Measurements from ENCODE around the gene C2CD5. TPM values are rescaled to one million over a fixed set of nuclear protein-coding genes. Genes with fewer than 3 reads are reported as not detected.

The C2CD5 gene
- polyA plus RNA-seq, 1 experiment = 11.0 TPM

DNA sequence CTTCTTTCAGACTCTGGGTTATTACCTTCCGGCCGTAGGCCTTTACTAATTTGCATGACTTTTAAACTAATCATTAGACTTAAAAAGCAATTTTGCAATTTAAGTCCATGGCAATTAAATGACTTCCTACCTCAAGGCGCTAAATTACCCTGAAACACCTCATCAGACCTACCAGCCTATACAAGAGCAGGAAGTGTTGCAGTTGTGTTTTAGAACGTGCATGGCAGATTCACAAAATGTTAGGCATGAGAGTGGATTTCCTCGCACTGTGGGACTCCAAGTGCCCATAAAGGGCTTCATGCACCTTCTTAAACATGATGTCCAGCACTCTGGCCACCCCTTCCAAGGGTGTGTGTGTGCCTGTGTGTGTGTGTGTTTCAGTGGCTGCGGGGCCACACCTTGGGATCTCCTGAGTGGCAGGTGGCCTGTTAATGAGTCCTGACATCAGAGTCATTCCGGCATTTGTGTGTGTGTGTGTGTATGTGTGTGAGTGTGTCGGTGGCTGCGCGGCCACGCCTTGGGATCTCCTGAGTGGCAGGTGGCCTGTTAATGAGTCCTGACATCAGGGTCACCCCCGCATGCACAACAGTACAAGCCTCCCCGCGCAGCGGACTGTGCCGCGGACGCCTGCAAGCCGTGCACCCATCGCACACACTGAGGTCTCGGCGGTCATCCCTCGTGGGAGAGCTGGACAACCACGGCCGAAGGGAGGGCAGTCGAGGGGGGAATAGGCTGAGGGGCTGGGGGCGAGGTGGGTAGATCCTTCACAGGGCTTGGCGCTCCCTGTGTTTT, 900 bp downstream of the C2CD5 start:
- Histone ChIP-seq H3K4me3 (ENCODE audit: low read depth, low read length) (peak overlapping the region; percentile 95), H3K36me3 (ENCODE audit: control insufficient read depth, insufficient read depth, low read length) (no peaks in the 10 kb centered on the region), H3K27me3 (ENCODE audit: control insufficient read depth, insufficient read depth, low read length) (no peaks in the 10 kb centered on the region)
- DNase-seq (ENCODE audit: low read depth) = no peak
- ChIA-PET CTCF (interaction anchor here (1.6 to 1.9 kb wide), 2 partner anchors 14 kb away, joined by 3 to 7 read pairs; no protein-coding TSS in a partner anchor), POLR2A (interaction anchor here (0.5 kb wide), 1 partner anchor 13 kb away, joined by 3 read pairs; no protein-coding TSS in a partner anchor)
- TF ChIP-seq, protein P1, sequence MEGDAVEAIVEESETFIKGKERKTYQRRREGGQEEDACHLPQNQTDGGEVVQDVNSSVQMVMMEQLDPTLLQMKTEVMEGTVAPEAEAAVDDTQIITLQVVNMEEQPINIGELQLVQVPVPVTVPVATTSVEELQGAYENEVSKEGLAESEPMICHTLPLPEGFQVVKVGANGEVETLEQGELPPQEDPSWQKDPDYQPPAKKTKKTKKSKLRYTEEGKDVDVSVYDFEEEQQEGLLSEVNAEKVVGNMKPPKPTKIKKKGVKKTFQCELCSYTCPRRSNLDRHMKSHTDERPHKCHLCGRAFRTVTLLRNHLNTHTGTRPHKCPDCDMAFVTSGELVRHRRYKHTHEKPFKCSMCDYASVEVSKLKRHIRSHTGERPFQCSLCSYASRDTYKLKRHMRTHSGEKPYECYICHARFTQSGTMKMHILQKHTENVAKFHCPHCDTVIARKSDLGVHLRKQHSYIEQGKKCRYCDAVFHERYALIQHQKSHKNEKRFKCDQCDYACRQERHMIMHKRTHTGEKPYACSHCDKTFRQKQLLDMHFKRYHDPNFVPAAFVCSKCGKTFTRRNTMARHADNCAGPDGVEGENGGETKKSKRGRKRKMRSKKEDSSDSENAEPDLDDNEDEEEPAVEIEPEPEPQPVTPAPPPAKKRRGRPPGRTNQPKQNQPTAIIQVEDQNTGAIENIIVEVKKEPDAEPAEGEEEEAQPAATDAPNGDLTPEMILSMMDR (IDR thresholded peaks at IDR 0.05; ENCODE audit: insufficient read depth, low read depth, low read length) = no peak

DNA sequence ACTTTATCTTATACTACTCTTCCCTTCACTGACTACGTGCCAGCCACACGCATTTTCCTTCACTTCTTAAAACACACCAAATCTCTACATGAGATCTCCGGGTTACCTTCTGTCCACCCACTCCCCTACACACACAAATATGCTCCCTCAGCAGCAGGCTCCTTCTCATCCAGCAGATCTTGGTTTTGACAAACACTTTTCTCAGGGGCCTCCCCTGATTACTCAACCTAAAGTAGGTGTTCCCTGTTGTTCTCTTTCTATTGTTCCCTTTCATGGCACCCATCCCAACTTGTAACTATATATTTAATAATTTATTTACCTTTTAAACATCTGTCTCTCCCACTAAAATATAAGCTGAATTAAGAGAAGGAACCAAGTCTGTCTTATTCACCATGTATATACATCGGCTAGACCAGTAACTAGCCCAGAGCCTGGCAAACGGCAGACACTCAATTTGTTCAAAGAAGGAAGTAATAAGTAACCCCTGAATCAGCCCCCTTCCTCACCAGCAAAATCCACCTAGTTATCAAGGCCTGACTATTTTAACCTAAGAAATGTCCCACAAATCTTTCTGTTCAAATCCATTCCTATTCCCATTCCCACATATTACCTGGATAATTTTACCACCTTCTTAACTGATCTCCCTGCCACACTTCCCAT, 2.7 kb downstream of the C2CD5 start:
- ChIA-PET POLR2A (no interaction called here), CTCF (interaction anchor here (1.3 to 2.5 kb wide), 2 partner anchors 10 to 13 kb away, joined by 3 to 9 read pairs; no protein-coding TSS in a partner anchor)
- DNase-seq (ENCODE audit: low read depth) = no peak
- TF ChIP-seq, protein P1 (IDR thresholded peaks at IDR 0.05; ENCODE audit: insufficient read depth, low read depth, low read length) = no peak
- H3K36me3 ChIP-seq (ENCODE audit: control insufficient read depth, insufficient read depth, low read length) = no peaks in the 10 kb centered on the region
- no peaks in the 10 kb centered on the region for H3K27me3 ChIP-seq (ENCODE audit: control insufficient read depth, insufficient read depth, low read length)
- no peak overlapping the region for H3K4me3 ChIP-seq (ENCODE audit: low read depth, low read length)

DNA sequence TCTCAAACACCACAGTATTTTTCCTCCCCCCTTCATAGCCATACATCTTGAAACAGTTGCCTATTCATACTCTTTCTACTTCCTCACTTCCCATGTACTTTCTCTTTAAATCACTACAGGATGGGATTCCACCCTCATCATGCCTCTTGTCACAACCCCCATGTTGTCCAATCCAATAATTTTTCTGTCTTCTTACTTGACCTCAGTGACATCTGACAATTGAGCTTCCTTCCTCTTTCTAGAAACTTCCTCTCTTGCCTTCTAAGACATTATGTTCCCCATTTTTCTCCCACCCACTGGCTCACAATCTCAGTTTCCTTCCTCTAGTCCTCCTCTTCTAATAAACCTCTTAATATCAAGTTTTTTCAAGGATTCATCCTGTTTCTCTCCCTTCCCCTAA, 5.3 kb downstream of the C2CD5 start:
- H3K4me3 ChIP-seq (ENCODE audit: low read depth, low read length) = no peak overlapping the region
- DNase-seq (ENCODE audit: low read depth) = no peak
- POLR2A ChIA-PET = no interaction called here
- H3K36me3 ChIP-seq (ENCODE audit: control insufficient read depth, insufficient read depth, low read length) = no peaks in the 10 kb centered on the region
- TF ChIP-seq, protein P1 (IDR thresholded peaks at IDR 0.05; ENCODE audit: insufficient read depth, low read depth, low read length) = no peak
- no peaks in the 10 kb centered on the region for H3K27me3 ChIP-seq (ENCODE audit: control insufficient read depth, insufficient read depth, low read length)
- CTCF ChIA-PET = interaction anchor here (1.9 kb wide), 1 partner anchor 10 kb away, joined by 4 read pairs; no protein-coding TSS in a partner anchor

DNA sequence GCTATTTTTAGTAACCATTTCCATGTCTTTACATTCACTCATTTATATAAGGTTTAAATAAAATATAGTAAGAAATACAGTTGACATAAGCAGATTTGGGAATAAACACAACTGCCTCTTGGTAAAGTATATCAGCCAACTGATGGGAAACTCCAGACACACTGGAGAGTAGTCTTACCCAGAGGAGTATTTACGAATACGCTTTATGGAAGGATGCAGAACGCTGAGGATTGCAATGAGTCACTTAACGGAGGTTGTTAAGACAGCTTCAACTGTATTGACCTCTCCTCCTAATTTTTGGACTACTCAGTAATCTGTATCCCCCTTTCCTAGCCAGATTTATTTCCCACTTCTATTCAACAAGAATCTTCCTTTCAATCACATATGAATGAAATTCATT, 6.0 kb downstream of the C2CD5 start:
- ChIA-PET POLR2A (no interaction called here), CTCF (interaction anchor here (1.9 kb wide), 1 partner anchor 9 kb away, joined by 4 read pairs; no protein-coding TSS in a partner anchor)
- Histone ChIP-seq H3K27me3 (ENCODE audit: control insufficient read depth, insufficient read depth, low read length) (no peaks in the 10 kb centered on the region), H3K4me3 (ENCODE audit: low read depth, low read length) (no peak overlapping the region), H3K36me3 (ENCODE audit: control insufficient read depth, insufficient read depth, low read length) (no peaks in the 10 kb centered on the region; the same call in 1 of the 2 replicates)
- no peak for DNase-seq (ENCODE audit: low read depth)
- TF ChIP-seq, protein P1 (IDR thresholded peaks at IDR 0.05; ENCODE audit: insufficient read depth, low read depth, low read length) = no peak

DNA sequence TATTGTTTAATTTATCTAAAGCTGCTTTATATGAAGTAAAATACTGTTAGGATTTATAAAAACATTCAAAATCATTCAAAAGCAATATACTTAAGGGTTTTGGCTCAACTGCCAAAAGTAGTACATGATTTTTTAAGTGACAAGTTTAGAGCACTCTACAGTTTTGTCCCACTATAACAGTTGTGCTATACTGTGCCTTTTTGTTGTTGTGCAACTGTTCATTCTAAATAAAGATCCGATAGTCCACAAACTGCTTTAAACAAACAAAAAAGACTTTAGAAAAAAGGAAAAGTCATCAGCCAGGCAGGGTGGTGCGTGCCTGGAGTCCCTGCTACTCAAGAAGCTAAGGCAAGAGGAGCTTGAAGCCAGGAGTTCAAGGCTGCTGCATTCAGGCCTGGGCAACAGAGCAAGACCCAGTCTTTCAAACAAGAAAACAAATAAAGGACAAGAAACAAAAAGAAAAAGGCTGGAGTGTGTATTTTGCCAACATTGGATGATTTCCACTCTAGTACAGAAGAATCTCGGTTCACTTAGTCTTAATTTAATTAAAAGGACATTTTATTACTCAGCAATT, 7.3 kb downstream of the C2CD5 start:
- DNase-seq (ENCODE audit: low read depth) = no peak
- peaks cover 4% of the 10 kb centered on the region; the same call in 1 of the 2 replicates for H3K36me3 ChIP-seq (ENCODE audit: control insufficient read depth, insufficient read depth, low read length)
- ChIA-PET POLR2A (no interaction called here), CTCF (interaction anchor here (1.9 kb wide), 1 partner anchor 8 kb away, joined by 4 read pairs; no protein-coding TSS in a partner anchor)
- H3K27me3 ChIP-seq (ENCODE audit: control insufficient read depth, insufficient read depth, low read length) = no peaks in the 10 kb centered on the region
- H3K4me3 ChIP-seq (ENCODE audit: low read depth, low read length) = no peak overlapping the region
- TF ChIP-seq, protein P1 (IDR thresholded peaks at IDR 0.05; ENCODE audit: insufficient read depth, low read depth, low read length) = no peak

Measured in BJ (cell line).